ENCODE data around the gene LCE6A.

The LCE6A gene

DNA sequence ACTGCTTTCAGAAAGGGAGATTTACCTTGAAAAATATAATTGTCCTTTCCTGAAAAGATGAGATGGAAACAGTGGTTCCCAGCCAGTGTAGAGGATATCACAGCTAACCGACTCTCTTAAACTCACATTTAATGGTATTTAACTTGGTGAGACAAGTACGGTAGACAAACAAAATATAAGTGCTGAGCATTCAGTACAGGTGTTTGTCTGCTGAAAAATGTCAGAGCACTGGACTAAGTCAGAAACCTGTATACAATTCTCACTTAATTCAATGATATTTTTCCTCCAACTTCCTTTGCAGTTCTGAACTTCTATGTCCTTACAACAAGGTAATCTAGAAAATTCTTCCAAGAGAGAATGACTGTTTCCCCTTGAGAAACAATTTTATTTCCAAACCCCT lies 31.0 kb upstream of the LCE6A start, which contains the start of gene LCE1B:
Gene LCE1B (plus strand): TSS at position 301 of the 400 bp plus-strand sequence. CDS start 476 bp downstream, outside the sequence.
- Histone ChIP-seq H3K27me3 (replicated peaks; ENCODE audit: control insufficient read depth, insufficient read depth, low read length) (no peaks in the 10 kb centered on the region), H3K36me3 (ENCODE audit: control insufficient read depth, insufficient read depth, low read length) (no peaks in the 10 kb centered on the region), H3K4me3 (replicated peaks; ENCODE audit: low read depth, low read length) (no peak within 1 kb of the TSS)
- TF ChIP-seq, protein P1, sequence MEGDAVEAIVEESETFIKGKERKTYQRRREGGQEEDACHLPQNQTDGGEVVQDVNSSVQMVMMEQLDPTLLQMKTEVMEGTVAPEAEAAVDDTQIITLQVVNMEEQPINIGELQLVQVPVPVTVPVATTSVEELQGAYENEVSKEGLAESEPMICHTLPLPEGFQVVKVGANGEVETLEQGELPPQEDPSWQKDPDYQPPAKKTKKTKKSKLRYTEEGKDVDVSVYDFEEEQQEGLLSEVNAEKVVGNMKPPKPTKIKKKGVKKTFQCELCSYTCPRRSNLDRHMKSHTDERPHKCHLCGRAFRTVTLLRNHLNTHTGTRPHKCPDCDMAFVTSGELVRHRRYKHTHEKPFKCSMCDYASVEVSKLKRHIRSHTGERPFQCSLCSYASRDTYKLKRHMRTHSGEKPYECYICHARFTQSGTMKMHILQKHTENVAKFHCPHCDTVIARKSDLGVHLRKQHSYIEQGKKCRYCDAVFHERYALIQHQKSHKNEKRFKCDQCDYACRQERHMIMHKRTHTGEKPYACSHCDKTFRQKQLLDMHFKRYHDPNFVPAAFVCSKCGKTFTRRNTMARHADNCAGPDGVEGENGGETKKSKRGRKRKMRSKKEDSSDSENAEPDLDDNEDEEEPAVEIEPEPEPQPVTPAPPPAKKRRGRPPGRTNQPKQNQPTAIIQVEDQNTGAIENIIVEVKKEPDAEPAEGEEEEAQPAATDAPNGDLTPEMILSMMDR (IDR thresholded peaks at IDR 0.05; ENCODE audit: insufficient read depth, low read length, poor library complexity, severe bottlenecking), result no peak
- DNase-seq (ENCODE audit: extremely low read depth, insufficient read length), result no peak

DNA sequence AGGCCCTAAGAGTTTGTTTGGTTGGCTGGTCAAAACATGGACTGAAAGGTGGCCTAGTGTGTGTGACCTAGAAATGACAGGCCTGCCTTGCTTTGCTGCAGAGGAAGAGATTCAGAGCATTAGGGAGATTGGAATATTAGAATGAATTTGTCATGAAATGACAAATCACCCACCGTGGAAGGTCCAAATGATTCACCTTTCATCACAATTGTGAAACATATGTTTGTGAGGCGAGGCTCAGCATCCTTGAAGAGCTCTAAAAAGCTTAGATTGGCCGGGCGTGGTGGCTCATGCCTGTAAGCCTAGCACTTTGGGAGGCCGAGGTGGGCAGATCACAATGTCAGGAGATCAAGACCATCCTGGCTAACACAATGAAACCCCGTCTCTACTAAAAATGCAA lies 25.3 kb upstream of the LCE6A start:
- no peak overlapping the region for H3K4me3 ChIP-seq (replicated peaks; ENCODE audit: low read depth, low read length)
- H3K27me3 ChIP-seq (replicated peaks; ENCODE audit: control insufficient read depth, insufficient read depth, low read length), result no peaks in the 10 kb centered on the region
- no peak for DNase-seq (ENCODE audit: extremely low read depth, insufficient read length)
- TF ChIP-seq, protein P1 (IDR thresholded peaks at IDR 0.05; ENCODE audit: insufficient read depth, low read length, poor library complexity, severe bottlenecking), result no peak
- no peaks in the 10 kb centered on the region for H3K36me3 ChIP-seq (ENCODE audit: control insufficient read depth, insufficient read depth, low read length)

- Histone ChIP-seq H3K27me3 (replicated peaks; ENCODE audit: control insufficient read depth, insufficient read depth, low read length) (no peaks in the 10 kb centered on the region; the same call in 1 of the 2 replicates), H3K4me3 (replicated peaks; ENCODE audit: low read depth, low read length) (no peak overlapping the region), H3K36me3 (ENCODE audit: control insufficient read depth, insufficient read depth, low read length) (no peaks in the 10 kb centered on the region)
- TF ChIP-seq, protein P1 (IDR thresholded peaks at IDR 0.05; ENCODE audit: insufficient read depth, low read length, poor library complexity, severe bottlenecking), result no peak
- no peak for DNase-seq (ENCODE audit: extremely low read depth, insufficient read length)
Measured at GRCh38 chr1:152823294-152823693, 19.4 kb upstream of the LCE6A start.

DNA sequence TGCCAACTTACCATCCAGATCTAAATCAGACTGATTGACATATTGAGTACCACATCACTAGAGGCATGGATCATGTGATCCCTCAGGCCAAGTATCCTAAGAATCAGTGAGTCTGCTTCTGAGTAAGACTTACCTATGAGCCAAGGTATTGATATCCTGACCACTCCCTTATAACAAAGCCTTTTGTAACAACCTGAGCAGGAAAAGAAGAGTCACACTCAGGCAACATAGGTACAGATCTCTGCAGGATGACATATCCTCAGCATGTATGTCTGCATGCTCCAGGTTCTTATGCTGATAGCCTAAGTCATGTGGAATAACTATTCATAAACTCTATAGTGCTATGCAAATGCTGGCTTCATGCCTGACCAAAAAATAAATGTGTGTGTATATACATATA lies 17.7 kb upstream of the LCE6A start:
- H3K27me3 ChIP-seq (replicated peaks; ENCODE audit: control insufficient read depth, insufficient read depth, low read length), result no peaks in the 10 kb centered on the region; the same call in 1 of the 2 replicates

DNA sequence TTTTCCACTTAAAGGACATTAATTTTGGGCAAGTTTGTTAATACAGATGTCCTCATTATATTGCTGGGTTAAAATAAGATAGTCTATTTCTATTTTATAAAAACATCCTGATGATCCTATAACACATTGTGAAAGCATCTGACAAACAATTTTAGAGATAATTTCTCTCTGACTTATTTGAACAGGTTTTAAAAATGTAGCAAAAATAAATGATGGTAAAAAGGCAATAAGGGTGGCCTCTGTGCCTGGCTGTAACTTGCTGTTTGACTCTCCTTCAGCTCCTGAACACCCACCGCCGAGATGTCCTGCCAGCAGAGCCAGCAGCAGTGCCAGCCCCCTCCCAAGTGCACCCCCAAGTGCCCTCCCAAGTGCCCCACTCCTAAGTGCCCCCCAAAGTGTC lies 15.5 kb upstream of the LCE6A start, which contains the start of gene LCE1A:
Gene LCE1A (plus strand): TSS at position 301 of the 400 bp plus-strand sequence. CDS start 0 bp downstream, at position 301.
- DNase-seq (ENCODE audit: extremely low read depth, insufficient read length), result no peak
- Histone ChIP-seq H3K36me3 (ENCODE audit: control insufficient read depth, insufficient read depth, low read length) (no peaks in the 10 kb centered on the region), H3K4me3 (replicated peaks; ENCODE audit: low read depth, low read length) (no peak within 1 kb of the TSS), H3K27me3 (replicated peaks; ENCODE audit: control insufficient read depth, insufficient read depth, low read length) (no peaks in the 10 kb centered on the region; the same call in 1 of the 2 replicates)
- TF ChIP-seq, protein P1 (IDR thresholded peaks at IDR 0.05; ENCODE audit: insufficient read depth, low read length, poor library complexity, severe bottlenecking), result no peak

More for the DNA sequence above, 17.7 kb upstream of the LCE6A start:
- TF ChIP-seq, protein P1 (IDR thresholded peaks at IDR 0.05; ENCODE audit: insufficient read depth, low read length, poor library complexity, severe bottlenecking), result no peak
- Histone ChIP-seq H3K4me3 (replicated peaks; ENCODE audit: low read depth, low read length) (no peak overlapping the region), H3K36me3 (ENCODE audit: control insufficient read depth, insufficient read depth, low read length) (no peaks in the 10 kb centered on the region)
- DNase-seq (ENCODE audit: extremely low read depth, insufficient read length), result no peak

GRCh38 chr1:152836870-152837269 lies 5.8 kb upstream of the LCE6A start:
- no peak overlapping the region for H3K4me3 ChIP-seq (replicated peaks; ENCODE audit: low read depth, low read length)
- H3K36me3 ChIP-seq (ENCODE audit: control insufficient read depth, insufficient read depth, low read length), result no peaks in the 10 kb centered on the region
- H3K27me3 ChIP-seq (replicated peaks; ENCODE audit: control insufficient read depth, insufficient read depth, low read length), result no peaks in the 10 kb centered on the region; the same call in 1 of the 2 replicates
- TF ChIP-seq, protein P1 (IDR thresholded peaks at IDR 0.05; ENCODE audit: insufficient read depth, low read length, poor library complexity, severe bottlenecking), result no peak
- DNase-seq (ENCODE audit: extremely low read depth, insufficient read length), result no peak
